DOHH2 (cell line): ENCODE results near the gene TCHP.
"Not testable (repeated sequence)": the region's sequence is repeated elsewhere in the genome, so short reads cannot be mapped to it uniquely, and the experiment has no call there.

Source experiments
- H3F3A ChIP-seq: fragments of 200-600 bp; sonication (generic), shearing (Covaris generic); 2 replicates; pipeline ENCODE4 v1.6.0; 2016; ENCODE audit warnings: antibody characterized with exemption, mild to moderate bottlenecking; ENCODE audit not compliant: control insufficient read depth, insufficient read depth
- H3K27ac ChIP-seq: fragments of 200-600 bp; sonication (generic); 2 replicates; pipeline ENCODE4 v1.5.1; 2014; ENCODE audit warnings: low read depth, mild to moderate bottlenecking, low read length, moderate library complexity
- H3K27me3 ChIP-seq: fragments of 200-600 bp; sonication (generic); 2 replicates; pipeline ENCODE4 v1.6.1; 2014; ENCODE audit warnings: mild to moderate bottlenecking, low read length, mixed read lengths; ENCODE audit not compliant: control insufficient read depth
- H3K36me3 ChIP-seq: fragments of 200-600 bp; sonication (generic); 2 replicates; pipeline ENCODE4 v1.6.1; 2014; ENCODE audit warnings: mild to moderate bottlenecking, low read length, moderate library complexity, mixed read lengths; ENCODE audit not compliant: control insufficient read depth
- H3K4me1 ChIP-seq: fragments of 200-600 bp; sonication (generic); 2 replicates; pipeline ENCODE4 v1.6.1; 2014; ENCODE audit warnings: mild to moderate bottlenecking, low read length, mixed read lengths; ENCODE audit not compliant: control insufficient read depth
- H3K4me2 ChIP-seq: fragments of 200-600 bp; sonication (generic); 2 replicates; pipeline ENCODE4 v1.6.0; 2014; ENCODE audit warnings: mild to moderate bottlenecking, low read length, moderate library complexity
- H3K4me3 ChIP-seq: fragments of 200-600 bp; sonication (generic); 2 replicates; pipeline ENCODE4 v1.5.1; 2014; ENCODE audit warnings: mild to moderate bottlenecking, low read length, mixed read lengths
- H3K79me2 ChIP-seq: fragments of 200-600 bp; sonication (generic); 2 replicates; pipeline ENCODE4 v1.6.1; 2014; ENCODE audit warnings: mild to moderate bottlenecking, low read length, mixed read lengths; ENCODE audit not compliant: control insufficient read depth
- H3K9me2 ChIP-seq: fragments of 200-600 bp; sonication (generic); replicated peaks from 2 replicates; pipeline ENCODE4 v1.6.1; 2014; ENCODE audit warnings: mild to moderate bottlenecking, low read length, mixed read lengths; ENCODE audit not compliant: control insufficient read depth
- H3K9me3 ChIP-seq: fragments of 200-600 bp; sonication (generic); 2 replicates; pipeline ENCODE4 v1.6.1; 2014; ENCODE audit warnings: antibody characterized with exemption, low read length, mixed read lengths; ENCODE audit not compliant: control insufficient read depth, insufficient read depth
- H4K20me1 ChIP-seq: fragments of 200-600 bp; sonication (generic); 2 replicates; pipeline ENCODE4 v1.6.0; 2014; ENCODE audit warnings: low read depth, mild to moderate bottlenecking, antibody characterized with exemption, low read length, moderate library complexity; ENCODE audit not compliant: control insufficient read depth, insufficient read depth
- EZH2phosphoT487 ChIP-seq: fragments of 200-600 bp; sonication (generic); IDR thresholded peaks from 2 replicates; pipeline ENCODE4 v1.6.1; 2017; ENCODE audit warnings: borderline replicate concordance, mild to moderate bottlenecking, antibody characterized with exemption, low read length, moderate library complexity, mixed read lengths
- TF ChIP-seq, protein P1 (sequence below): fragments of 200-600 bp; sonication (generic); IDR thresholded peaks from one replicate; pipeline ENCODE4 v1.5.1; 2014; ENCODE audit warnings: antibody characterized with exemption, mild to moderate bottlenecking, low read depth, low read length; ENCODE audit not compliant: poor library complexity, severe bottlenecking

Gene TCHP

GRCh38 chr12:109899783-109900751 lies at the start of gene TCHP:
Gene TCHP, plus strand, starts transcription at chr12:109900274. Its CDS starts 2,753 bp downstream, at chr12:109903027.
- H3F3A ChIP-seq, result no peaks in the 10 kb centered on the region
- peaks cover 20% of the 10 kb centered on the region for H3K4me1 ChIP-seq
- peak within 1 kb of the TSS; percentile 99 for H3K4me2 ChIP-seq
- H4K20me1 ChIP-seq, result no peaks in the 10 kb centered on the region
- no peaks in the 10 kb centered on the region for H3K27me3 ChIP-seq
- peak within 1 kb of the TSS; percentile 55 for H3K27ac ChIP-seq
- no peaks in the 10 kb centered on the region for H3K9me3 ChIP-seq
- H3K9me2 ChIP-seq, result no peaks in the 10 kb centered on the region
- H3K4me3 ChIP-seq, result peak within 1 kb of the TSS; percentile 98
- no peak for TF ChIP-seq EZH2phosphoT487
- TF ChIP-seq, protein P1, sequence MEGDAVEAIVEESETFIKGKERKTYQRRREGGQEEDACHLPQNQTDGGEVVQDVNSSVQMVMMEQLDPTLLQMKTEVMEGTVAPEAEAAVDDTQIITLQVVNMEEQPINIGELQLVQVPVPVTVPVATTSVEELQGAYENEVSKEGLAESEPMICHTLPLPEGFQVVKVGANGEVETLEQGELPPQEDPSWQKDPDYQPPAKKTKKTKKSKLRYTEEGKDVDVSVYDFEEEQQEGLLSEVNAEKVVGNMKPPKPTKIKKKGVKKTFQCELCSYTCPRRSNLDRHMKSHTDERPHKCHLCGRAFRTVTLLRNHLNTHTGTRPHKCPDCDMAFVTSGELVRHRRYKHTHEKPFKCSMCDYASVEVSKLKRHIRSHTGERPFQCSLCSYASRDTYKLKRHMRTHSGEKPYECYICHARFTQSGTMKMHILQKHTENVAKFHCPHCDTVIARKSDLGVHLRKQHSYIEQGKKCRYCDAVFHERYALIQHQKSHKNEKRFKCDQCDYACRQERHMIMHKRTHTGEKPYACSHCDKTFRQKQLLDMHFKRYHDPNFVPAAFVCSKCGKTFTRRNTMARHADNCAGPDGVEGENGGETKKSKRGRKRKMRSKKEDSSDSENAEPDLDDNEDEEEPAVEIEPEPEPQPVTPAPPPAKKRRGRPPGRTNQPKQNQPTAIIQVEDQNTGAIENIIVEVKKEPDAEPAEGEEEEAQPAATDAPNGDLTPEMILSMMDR, result peak; percentile 36
- peaks cover 34% of the 10 kb centered on the region for H3K79me2 ChIP-seq
- H3K36me3 ChIP-seq, result peaks cover 36% of the 10 kb centered on the region

DNA sequence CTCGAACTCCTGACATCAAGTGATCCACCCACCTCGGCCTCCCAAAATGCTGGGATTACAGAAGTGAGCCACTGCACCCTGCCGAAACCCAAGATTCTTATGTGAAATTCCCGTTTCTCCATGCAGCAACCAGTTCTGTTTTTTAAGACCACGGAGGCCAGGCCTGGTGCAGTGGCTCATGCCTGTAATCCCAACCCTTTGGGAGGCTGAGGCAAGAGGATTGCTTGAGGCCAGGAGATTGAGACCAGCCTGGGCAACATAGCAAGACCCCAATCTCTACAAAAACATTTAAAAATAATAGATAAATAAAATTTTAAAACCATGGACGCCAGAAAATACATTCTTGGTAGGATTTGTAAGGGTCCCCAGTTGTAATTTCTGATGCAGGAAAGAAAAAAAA lies 49.6 kb upstream of the TCHP start:
- H3K36me3 ChIP-seq, H3K4me2 ChIP-seq, H4K20me1 ChIP-seq, H3K27ac ChIP-seq, H3K79me2 ChIP-seq, H3K4me1 ChIP-seq, H3K9me3 ChIP-seq, H3K9me2 ChIP-seq, H3K4me3 ChIP-seq, H3F3A ChIP-seq, H3K27me3 ChIP-seq: not testable (repeated sequence)

DNA sequence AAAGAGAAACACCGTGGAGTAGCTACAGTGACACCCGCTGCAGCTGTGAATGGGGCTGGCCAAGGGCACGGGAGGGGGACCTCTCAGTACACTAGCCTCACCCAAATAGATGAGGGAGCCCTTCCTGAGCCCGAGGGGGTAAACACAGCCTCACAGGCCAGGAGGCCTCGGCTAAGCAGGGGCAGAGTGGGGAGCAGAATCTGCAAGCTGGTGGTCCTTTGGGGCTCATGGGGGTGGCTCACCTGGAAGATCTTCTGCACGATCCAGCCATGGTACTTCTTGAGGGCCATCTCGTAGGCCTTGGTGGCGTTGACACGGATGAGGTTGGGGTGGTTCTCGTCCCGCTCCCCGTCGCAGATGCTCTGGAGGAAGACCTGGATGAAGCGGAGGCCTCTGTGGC lies 44.7 kb upstream of the TCHP start:
- Histone ChIP-seq H3K79me2 (no peaks in the 10 kb centered on the region), H4K20me1 (no peaks in the 10 kb centered on the region), H3F3A (no peaks in the 10 kb centered on the region), H3K36me3 (peaks cover 4% of the 10 kb centered on the region; the same call in 1 of the 2 replicates), H3K27ac (no peak overlapping the region), H3K4me2 (no peak overlapping the region), H3K9me2 (no peaks in the 10 kb centered on the region), H3K4me1 (no peaks in the 10 kb centered on the region), H3K4me3 (no peak overlapping the region), H3K9me3 (no peaks in the 10 kb centered on the region), H3K27me3 (no peaks in the 10 kb centered on the region)
- no peak for TF ChIP-seq EZH2phosphoT487
- TF ChIP-seq, protein P1, result no peak

DNA sequence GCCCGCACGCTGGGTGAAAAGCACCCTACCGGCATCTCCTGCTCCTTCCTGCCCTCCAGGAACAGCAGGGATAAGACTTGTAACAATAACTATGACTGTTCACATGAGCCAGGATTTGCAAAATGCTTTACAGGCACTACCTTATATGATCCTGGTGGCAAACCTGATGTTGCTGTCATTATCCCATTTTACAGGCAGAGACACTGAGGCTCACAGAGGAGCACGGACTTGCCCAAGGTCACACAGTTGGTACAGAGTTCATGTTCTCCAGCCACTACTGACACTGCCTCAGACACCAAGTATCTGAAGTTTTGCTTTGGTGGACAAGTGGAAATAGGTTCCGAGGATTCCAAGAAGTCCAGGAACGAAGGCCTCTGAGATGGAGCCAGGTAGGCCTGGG lies 42.4 kb upstream of the TCHP start:
- H3K4me2 ChIP-seq, result no peak overlapping the region
- H3K27me3 ChIP-seq, result no peaks in the 10 kb centered on the region
- H3K9me2 ChIP-seq, result no peaks in the 10 kb centered on the region
- H3K27ac ChIP-seq, result no peak overlapping the region
- no peaks in the 10 kb centered on the region for H3K4me1 ChIP-seq
- no peaks in the 10 kb centered on the region for H3F3A ChIP-seq
- no peaks in the 10 kb centered on the region for H3K9me3 ChIP-seq
- TF ChIP-seq EZH2phosphoT487, result no peak
- TF ChIP-seq, protein P1, result no peak
- no peaks in the 10 kb centered on the region for H4K20me1 ChIP-seq
- H3K4me3 ChIP-seq, result no peak overlapping the region
- H3K79me2 ChIP-seq, result no peaks in the 10 kb centered on the region
- H3K36me3 ChIP-seq, result peaks cover 4% of the 10 kb centered on the region; the same call in 1 of the 2 replicates
